Measurements from ENCODE around the gene NCKAP1. TPM values are rescaled to one million over a fixed set of nuclear protein-coding genes. Genes with fewer than 3 reads are reported as not detected.

The NCKAP1 gene
- total RNA-seq, 1 experiment from 2014 or later, result 112 TPM

GRCh38 chr2:182977463-182977862 lies 60.8 kb downstream of the NCKAP1 start:
- no peak overlapping the region for H3K27ac ChIP-seq (ENCODE audit: insufficient read length, low read depth, low read length)
- no peak for DNase-seq
- H2BK12ac ChIP-seq (ENCODE audit: insufficient read length, low read depth, low read length), result no peak overlapping the region
- H3K4me1 ChIP-seq (ENCODE audit: insufficient read depth, low read length), result no peaks in the 10 kb centered on the region
- H4K5ac ChIP-seq (ENCODE audit: insufficient read length, low read depth, low read length), result no peak overlapping the region
- no peaks in the 10 kb centered on the region for H3K79me1 ChIP-seq (ENCODE audit: insufficient read depth, low read depth, low read length, poor library complexity, severe bottlenecking)
- no peaks in the 10 kb centered on the region for H4K20me1 ChIP-seq (ENCODE audit: control insufficient read depth, insufficient read depth, insufficient read length)
- no peak overlapping the region for H3K14ac ChIP-seq (ENCODE audit: insufficient read depth, low read length)
- no peak overlapping the region for H3K9ac ChIP-seq (ENCODE audit: extremely low read depth, insufficient read length, low read length)
- no peak overlapping the region for H2AFZ ChIP-seq (ENCODE audit: low read length)
- no peak overlapping the region; a peak in 1 of 7 replicates for H3K27ac Mint-ChIP-seq
- no peaks in the 10 kb centered on the region for H3K9me3 ChIP-seq (ENCODE audit: control insufficient read depth, low read depth, low read length)
- WGBS (ENCODE audit: extremely low coverage, insufficient read length, low lambda C conversion rate), result no CpG with 5 or more reads among the region's 1 CpG
- no peak overlapping the region for H4K8ac ChIP-seq (replicated peaks; ENCODE audit: insufficient read length, low read depth, low read length)
- H3K27me3 ChIP-seq (ENCODE audit: insufficient read depth, low read length), result no peaks in the 10 kb centered on the region
- no peak overlapping the region for H2BK20ac ChIP-seq (ENCODE audit: low read depth, low read length, poor library complexity, severe bottlenecking)
- no peak overlapping the region for H3K56ac ChIP-seq (ENCODE audit: insufficient read length, low read depth, low read length)
- H3K23ac ChIP-seq (ENCODE audit: insufficient read length, low read depth, low read length), result no peak overlapping the region
- H3K36me3 Mint-ChIP-seq (ENCODE audit: insufficient read depth in 1 of 3, low read depth in 3 of 3), result peaks cover 27 to 60% (median 42%) of the 10 kb centered on the region in 3 experiments
- no peaks in the 10 kb centered on the region for H3K27me3 Mint-ChIP-seq (ENCODE audit: low read depth)
- no peak overlapping the region for H3K4me2 ChIP-seq (ENCODE audit: insufficient read depth, insufficient read length, low read length)
- H3K4me3 Mint-ChIP-seq, result no peak overlapping the region
- no peak overlapping the region for H2BK15ac ChIP-seq (ENCODE audit: low read depth, low read length)
- H4K91ac ChIP-seq (ENCODE audit: insufficient read length, low read depth, low read length), result no peak overlapping the region
- H3K9me3 Mint-ChIP-seq, result no peaks in the 10 kb centered on the region
- no peaks in the 10 kb centered on the region for H3K79me2 ChIP-seq (ENCODE audit: insufficient read depth, low read length)
- TF ChIP-seq CTCF (conservative IDR thresholded peaks at IDR 0.05), result no peak
- H3K23me2 ChIP-seq (ENCODE audit: insufficient read length, low read depth, low read length, poor library complexity, severe bottlenecking), result no peaks in the 10 kb centered on the region
- H2BK120ac ChIP-seq (ENCODE audit: low read depth, low read length, poor library complexity, severe bottlenecking), result no peak overlapping the region
- no peak overlapping the region for H3K18ac ChIP-seq (ENCODE audit: insufficient read length, low read depth, low read length)
- H2BK5ac ChIP-seq (ENCODE audit: insufficient read length, low read length), result no peak overlapping the region
- no peaks in the 10 kb centered on the region for H3K4me1 Mint-ChIP-seq
- no peak overlapping the region for H3T11ph ChIP-seq (ENCODE audit: low read length)
- no peak overlapping the region for H3K4ac ChIP-seq (ENCODE audit: low read depth, low read length)
- no peak overlapping the region for H2AK5ac ChIP-seq (ENCODE audit: insufficient read length, low read length)

All from H9 (cell line).